Endothelial cell of umbilical vein (primary cell): Measurements from ENCODE around the gene ZFP1. TPM values are rescaled to one million over a fixed set of nuclear protein-coding genes. Genes with fewer than 3 reads are reported as not detected.

Experiments used
- BruUV-seq: library from RNA; stranded (reverse); fragments of 400-500 nt; replicated peaks from 2 replicates; lab custom pipeline; 2021; lab: Mats Ljungman, UMichigan
- CTCF ChIA-PET: fragments of 300-600, 350-600 bp; sonication (Branson Sonifier 250); formaldehyde crosslinking; loops from one replicate; lab custom pipeline; 2021; ENCODE audit warnings: antibody characterized with exemption, inconsistent platforms; lab: Charles Lee
- POLR2A ChIA-PET: fragments of 300-600, 350-600 bp; sonication (Branson Sonifier 250); formaldehyde crosslinking; loops from one replicate; lab custom pipeline; 2021; ENCODE audit warnings: antibody characterized with exemption, inconsistent platforms; lab: Charles Lee
- DNase-seq: peaks from one replicate; pipeline ENCODE4 v3.0.0-alpha.2; 2011; ENCODE audit warnings: low read depth, low spot score
- FAIRE-seq: peaks from 2 replicates; lab custom pipeline; 2011; peaks lifted over from hg19 to GRCh38; lab: Jason Lieb, UNC
- H2AFZ ChIP-seq: 2 replicates; pipeline ENCODE4 v1.6.0; 2012; ENCODE audit warnings: low read depth, low read length, control low read depth, inconsistent platforms
- H3K27ac ChIP-seq: 2 replicates; pipeline ENCODE4 v1.5.1; 2011; ENCODE audit warnings: low read depth, mild to moderate bottlenecking, control low read depth, low read length, moderate library complexity; ENCODE audit not compliant: insufficient read depth
- H3K27me3 ChIP-seq, 2 experiments: 2 replicates each; pipeline versions ENCODE4 v1.6.0 to v1.6.1; 2011; ENCODE audit warnings: low read length in 2 of 2, mixed read lengths in 1 of 2; ENCODE audit not compliant: control insufficient read depth in 2 of 2, insufficient read depth in 2 of 2
- H3K36me3 ChIP-seq, 2 experiments: 2 replicates in 1 of 2; 3 replicates in 1 of 2; pipeline ENCODE4 v1.5.1; 2011; ENCODE audit warnings: low read length in 2 of 2, mild to moderate bottlenecking in 1 of 2, moderate library complexity in 1 of 2; ENCODE audit not compliant: control insufficient read depth in 2 of 2, insufficient read depth in 2 of 2; ENCODE audit errors: extremely low read depth in 1 of 2
- H3K4me1 ChIP-seq: 3 replicates; pipeline ENCODE4 v1.5.1; 2011; ENCODE audit warnings: mild to moderate bottlenecking, low read length; ENCODE audit not compliant: control insufficient read depth, insufficient read depth; ENCODE audit errors: extremely low read depth
- H3K4me2 ChIP-seq: 2 replicates; pipeline ENCODE4 v1.6.1; 2011; ENCODE audit warnings: low read length, control low read depth, mixed read lengths; ENCODE audit not compliant: insufficient read depth
- H3K4me3 ChIP-seq, 3 experiments: fragments of 200-600 bp in 1 of 3; sonication (generic), shearing (Covaris generic) in 1 of 3; replicated peaks in 1 of 3; 2 replicates each; pipeline ENCODE4 v1.5.1; 2011 to 2016; ENCODE audit warnings: control low read depth in 3 of 3, low read length in 3 of 3, mild to moderate bottlenecking in 2 of 3, inconsistent platforms in 1 of 3, low read depth in 1 of 3, moderate library complexity in 1 of 3; ENCODE audit not compliant: insufficient read depth in 1 of 3
- H3K79me2 ChIP-seq: 2 replicates; pipeline ENCODE4 v1.6.0; 2012; ENCODE audit warnings: low read length, inconsistent platforms; ENCODE audit not compliant: control insufficient read depth, insufficient read depth
- H3K9ac ChIP-seq: replicated peaks from 2 replicates; pipeline ENCODE3; 2011; ENCODE audit warnings: low read length, control low read depth; ENCODE audit not compliant: insufficient read depth; ENCODE audit errors: extremely low read depth
- H3K9me1 ChIP-seq: replicated peaks from 3 replicates; pipeline ENCODE4 v1.6.0; 2011; ENCODE audit warnings: mild to moderate bottlenecking, low read length; ENCODE audit not compliant: control insufficient read depth, insufficient read depth; ENCODE audit errors: extremely low read depth
- H3K9me3 ChIP-seq: replicated peaks from 2 replicates; pipeline ENCODE4 v1.5.1; 2012; ENCODE audit warnings: low read length, inconsistent platforms; ENCODE audit not compliant: control insufficient read depth, insufficient read depth
- H4K20me1 ChIP-seq: replicated peaks from 2 replicates; pipeline ENCODE3; 2011; ENCODE audit warnings: mild to moderate bottlenecking, low read length; ENCODE audit not compliant: control insufficient read depth, insufficient read depth; ENCODE audit errors: extremely low read depth
- EZH2 ChIP-seq: IDR thresholded peaks from 2 replicates; pipeline ENCODE4 v1.6.1; 2012; ENCODE audit warnings: borderline replicate concordance, low read depth, mild to moderate bottlenecking, moderate library complexity, low read length, inconsistent platforms; ENCODE audit not compliant: severe bottlenecking
- FOS ChIP-seq: IDR thresholded peaks from 2 replicates; pipeline ENCODE4 v1.6.1; 2011; ENCODE audit warnings: mild to moderate bottlenecking, low read length, moderate library complexity, borderline replicate concordance; ENCODE audit not compliant: insufficient read depth
- GATA2 ChIP-seq: IDR thresholded peaks from 2 replicates; pipeline ENCODE4 v1.7.0; 2011; ENCODE audit warnings: low read depth, mild to moderate bottlenecking, moderate library complexity, mixed read lengths, low read length; ENCODE audit not compliant: insufficient read length, insufficient read depth
- JUN ChIP-seq: IDR thresholded peaks from 2 replicates; pipeline ENCODE4 v1.6.1; 2011; ENCODE audit warnings: borderline replicate concordance, low read depth; ENCODE audit not compliant: insufficient read length, insufficient read depth
- MYC ChIP-seq: IDR thresholded peaks from one replicate; pipeline ENCODE4 v1.6.1; 2011; ENCODE audit warnings: mild to moderate bottlenecking, low read depth, low read length
- POLR2A ChIP-seq: IDR thresholded peaks from 2 replicates; pipeline ENCODE4 v1.6.1; 2012; ENCODE audit warnings: low read depth, mild to moderate bottlenecking, control low read depth, low read length
- POLR2AphosphoS5 ChIP-seq: IDR thresholded peaks from 2 replicates; pipeline ENCODE4 v1.6.1; 2012; ENCODE audit warnings: low read depth, mild to moderate bottlenecking, control low read depth, low read length, moderate library complexity; ENCODE audit not compliant: insufficient read depth
- dilution Hi-C: fragments of 300-500 bp; cut with MboI; formaldehyde crosslinking; loops from one replicate; pipeline ENCODE4 v1.15.0; 2019; ENCODE audit warnings: low sequenced_read_pairs; ENCODE audit not compliant: extremely low pct_ligation_motif_present
- intact Hi-C: fragments of 100-400 bp; cut with micrococcal nuclease; formaldehyde crosslinking; loops from one replicate; pipeline ENCODE4 v1.10.0; 2022
- polyA plus RNA-seq, 4 experiments: library from polyadenylated mRNA; depleted of rRNA in 3 of 4; stranded (reverse) in 3 of 4; unstranded in 1 of 4; fragments of >200 nt; gene quantifications; 2 replicates each; pipeline versions ENCODE4 v1.2.1 to v1.2.3, GENCODE V29; 2011 to 2012; ENCODE audit warnings: missing spikeins in 1 of 4
- total RNA-seq: library from RNA; stranded (reverse); gene quantifications from 2 replicates; pipeline ENCODE4 v1.2.3, GENCODE V29; 2021
- TF ChIP-seq, protein P1 (sequence below): IDR thresholded peaks from 2 replicates; pipeline ENCODE4 v1.6.1; 2011; ENCODE audit not compliant: insufficient read depth, insufficient read length
- TF ChIP-seq, protein P2 (sequence below), 2 donors: IDR thresholded peaks; 1 replicate in 1 of 2; 2 replicates in 1 of 2; pipeline ENCODE4 v1.5.1; 2011; ENCODE audit warnings: low read length in 2 of 2, mild to moderate bottlenecking in 2 of 2, moderate library complexity in 2 of 2, control low read depth in 1 of 2, inconsistent platforms in 1 of 2, low read depth in 1 of 2; ENCODE audit not compliant: insufficient read depth in 1 of 2; ENCODE audit errors: extremely low read depth in 1 of 2

Gene ZFP1
- total and polyA plus RNA-seq, 2 donors (not counting 3 experiments of a cell fraction or from before 2014, with no cell fraction given), result 2.8 to 9.8 TPM

- peaks cover 0 to 3% of the 10 kb centered on the region in 2 experiments for H3K36me3 ChIP-seq
- TF ChIP-seq JUN, result no peak
- no peak for TF ChIP-seq POLR2AphosphoS5
- no peak for TF ChIP-seq MYC
- TF ChIP-seq, protein P1, sequence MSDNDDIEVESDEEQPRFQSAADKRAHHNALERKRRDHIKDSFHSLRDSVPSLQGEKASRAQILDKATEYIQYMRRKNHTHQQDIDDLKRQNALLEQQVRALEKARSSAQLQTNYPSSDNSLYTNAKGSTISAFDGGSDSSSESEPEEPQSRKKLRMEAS, result no peak
- TF ChIP-seq, protein P2, sequence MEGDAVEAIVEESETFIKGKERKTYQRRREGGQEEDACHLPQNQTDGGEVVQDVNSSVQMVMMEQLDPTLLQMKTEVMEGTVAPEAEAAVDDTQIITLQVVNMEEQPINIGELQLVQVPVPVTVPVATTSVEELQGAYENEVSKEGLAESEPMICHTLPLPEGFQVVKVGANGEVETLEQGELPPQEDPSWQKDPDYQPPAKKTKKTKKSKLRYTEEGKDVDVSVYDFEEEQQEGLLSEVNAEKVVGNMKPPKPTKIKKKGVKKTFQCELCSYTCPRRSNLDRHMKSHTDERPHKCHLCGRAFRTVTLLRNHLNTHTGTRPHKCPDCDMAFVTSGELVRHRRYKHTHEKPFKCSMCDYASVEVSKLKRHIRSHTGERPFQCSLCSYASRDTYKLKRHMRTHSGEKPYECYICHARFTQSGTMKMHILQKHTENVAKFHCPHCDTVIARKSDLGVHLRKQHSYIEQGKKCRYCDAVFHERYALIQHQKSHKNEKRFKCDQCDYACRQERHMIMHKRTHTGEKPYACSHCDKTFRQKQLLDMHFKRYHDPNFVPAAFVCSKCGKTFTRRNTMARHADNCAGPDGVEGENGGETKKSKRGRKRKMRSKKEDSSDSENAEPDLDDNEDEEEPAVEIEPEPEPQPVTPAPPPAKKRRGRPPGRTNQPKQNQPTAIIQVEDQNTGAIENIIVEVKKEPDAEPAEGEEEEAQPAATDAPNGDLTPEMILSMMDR (IDR thresholded peaks at IDR 0.05; ENCODE audit: extremely low read depth in 1 of 2, insufficient read depth in 1 of 2, low read depth in 1 of 2, low read length in 2 of 2), result no peak
- no peak for TF ChIP-seq POLR2A
- TF ChIP-seq GATA2, result no peak
- TF ChIP-seq EZH2, result no peak
- TF ChIP-seq FOS, result no peak
- no peaks in the 10 kb centered on the region for H3K27me3 ChIP-seq
- intact Hi-C loops, result no loop called here
- H3K4me1 ChIP-seq, result peaks cover 6% of the 10 kb centered on the region
- BruUV-seq, result no TSS peak
- no peak overlapping the region for H3K4me3 ChIP-seq
- no peaks in the 10 kb centered on the region for H4K20me1 ChIP-seq
- DNase-seq (no peak), FAIRE-seq (no peak)
- H3K9me1 ChIP-seq, result no peaks in the 10 kb centered on the region
- H3K9ac ChIP-seq, result no peak overlapping the region
- ChIA-PET POLR2A (no interaction called here), CTCF (no interaction called here)
- H3K4me2 ChIP-seq, result no peak overlapping the region
- H2AFZ ChIP-seq, result no peak overlapping the region
- no peak overlapping the region for H3K27ac ChIP-seq
- H3K9me3 ChIP-seq, result no peaks in the 10 kb centered on the region
- dilution Hi-C loops, result no loop called here
- H3K79me2 ChIP-seq, result peaks cover 25% of the 10 kb centered on the region
Observed at GRCh38 chr16:75151798-75152197, 3.5 kb downstream of the ZFP1 start.
